Measurements from ENCODE around the gene ZNF536.
"Not testable (repeated sequence)": the region's sequence is repeated elsewhere in the genome, so short reads cannot be mapped to it uniquely, and the experiment has no call there.

The ZNF536 gene

DNA sequence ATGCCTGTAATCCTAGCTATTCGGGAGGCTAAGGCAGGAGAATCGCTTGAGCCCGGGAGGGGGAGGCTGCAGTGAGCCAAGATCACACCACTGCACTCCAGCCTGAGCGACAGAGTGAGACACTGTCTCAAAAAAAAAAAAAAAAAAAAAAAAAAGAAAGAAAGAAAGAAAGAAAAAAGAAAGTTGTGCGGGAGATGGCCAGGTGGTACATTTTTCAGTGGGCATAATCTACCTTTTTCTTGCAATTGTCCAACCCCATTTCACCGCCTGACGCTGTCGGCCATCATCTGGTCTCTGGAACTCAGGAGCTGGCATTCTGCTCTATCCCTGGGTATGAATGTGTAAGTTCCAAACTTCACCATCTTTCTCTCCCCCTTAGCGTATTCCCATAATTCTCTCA is 73.9 kb downstream of the ZNF536 start:
- not testable (repeated sequence) for DNase-seq (ENCODE audit: low read depth in 2 of 2)

DNA sequence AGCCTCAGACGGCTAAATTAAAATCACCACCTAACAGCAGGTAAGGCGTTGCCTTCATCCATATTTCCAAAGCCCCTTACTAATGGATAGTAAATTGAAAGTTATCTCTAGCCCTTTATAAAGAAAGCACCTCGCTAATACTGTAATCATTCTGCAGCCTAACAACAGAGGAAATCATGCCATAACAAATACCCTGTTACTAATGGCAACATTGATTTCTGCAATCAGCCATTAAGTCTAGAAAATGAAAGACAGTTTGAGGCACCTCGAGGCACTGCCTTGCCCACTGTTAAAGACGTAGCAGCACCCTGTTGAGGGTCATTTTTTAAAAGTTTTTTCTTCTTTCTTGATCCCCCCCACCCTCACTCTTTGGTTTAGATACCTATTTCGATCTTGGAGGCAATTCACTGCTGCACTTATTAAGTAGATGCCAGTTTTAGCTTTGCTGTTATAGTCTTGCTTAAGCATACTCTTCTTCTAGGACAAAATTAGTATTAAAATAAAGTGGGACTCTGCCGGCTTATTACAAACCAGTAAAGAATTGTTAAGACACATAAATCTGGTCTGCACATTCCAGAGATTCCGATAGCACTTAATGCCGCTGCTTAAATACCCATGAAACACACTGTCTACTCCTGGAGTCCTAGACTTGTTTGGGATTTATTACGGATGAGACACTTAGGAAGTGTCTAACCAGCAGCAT is 74.8 kb downstream of the ZNF536 start:
- DNase-seq (ENCODE audit: low read depth in 2 of 2): no peak

GRCh38 chr19:30447553-30447870 is 75.3 kb downstream of the ZNF536 start:
- DNase-seq (ENCODE audit: low read depth in 2 of 2): no peak

DNA sequence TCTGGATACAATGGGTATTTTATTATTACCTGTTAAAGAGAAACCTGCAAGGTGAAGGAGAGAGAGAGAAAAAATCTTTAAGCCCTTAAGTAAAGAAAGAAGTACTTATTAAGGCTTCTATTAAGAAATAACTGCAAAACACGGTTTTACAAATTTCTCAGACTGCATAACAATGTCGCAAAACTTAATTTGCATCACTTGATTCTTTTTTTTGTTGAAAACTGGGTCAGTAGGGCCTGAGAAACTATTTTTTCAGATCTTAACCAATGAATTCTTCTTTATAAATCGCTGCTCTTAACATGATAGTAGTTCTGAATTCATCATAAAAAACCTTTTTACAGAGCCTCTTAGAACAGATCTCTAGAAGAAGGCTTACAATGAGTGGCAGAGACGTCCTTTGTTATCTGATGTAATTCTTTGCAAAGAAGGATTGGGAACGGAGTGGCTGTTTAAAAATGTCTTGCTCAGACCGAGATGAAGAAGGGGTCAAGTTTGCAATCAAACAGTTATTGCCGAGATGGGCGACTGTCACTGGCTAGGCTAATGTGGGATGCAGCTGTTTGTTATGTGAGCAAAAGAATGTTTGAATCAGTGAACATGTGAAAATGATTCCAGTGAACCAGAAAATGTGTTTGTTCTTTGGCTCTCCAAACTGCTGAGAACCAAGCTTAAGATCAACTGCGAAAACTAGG is 76.3 kb downstream of the ZNF536 start:
- no peak for DNase-seq (ENCODE audit: low read depth in 2 of 2)

DNA sequence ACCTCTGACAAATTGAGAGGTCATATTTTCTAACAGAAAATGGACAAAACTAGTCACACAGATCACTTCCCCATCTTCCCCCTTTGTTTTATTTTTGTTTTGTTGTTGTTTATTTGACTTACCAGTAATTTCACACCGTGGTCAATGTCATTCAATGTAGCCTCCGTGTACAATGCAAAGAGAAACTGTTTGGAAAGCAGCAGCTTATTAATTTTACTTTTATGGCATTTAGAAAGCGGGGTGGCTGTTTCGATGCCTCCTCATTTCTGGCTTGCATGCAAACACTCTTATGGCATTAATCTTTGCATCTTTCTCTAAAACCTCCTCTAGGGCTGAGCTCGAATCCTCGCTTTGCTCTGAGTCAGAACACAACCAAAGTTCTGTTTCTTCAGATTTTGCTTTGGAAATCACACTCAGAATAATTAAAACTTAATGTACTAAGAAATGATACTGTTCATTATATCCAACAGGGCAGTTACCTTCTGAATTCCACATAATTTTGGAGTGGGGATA is 77.0 kb downstream of the ZNF536 start:
- no peak for DNase-seq (ENCODE audit: low read depth in 2 of 2)

GRCh38 chr19:30449673-30450072 is 77.5 kb downstream of the ZNF536 start:
- no peak for DNase-seq (ENCODE audit: low read depth in 2 of 2)

DNA sequence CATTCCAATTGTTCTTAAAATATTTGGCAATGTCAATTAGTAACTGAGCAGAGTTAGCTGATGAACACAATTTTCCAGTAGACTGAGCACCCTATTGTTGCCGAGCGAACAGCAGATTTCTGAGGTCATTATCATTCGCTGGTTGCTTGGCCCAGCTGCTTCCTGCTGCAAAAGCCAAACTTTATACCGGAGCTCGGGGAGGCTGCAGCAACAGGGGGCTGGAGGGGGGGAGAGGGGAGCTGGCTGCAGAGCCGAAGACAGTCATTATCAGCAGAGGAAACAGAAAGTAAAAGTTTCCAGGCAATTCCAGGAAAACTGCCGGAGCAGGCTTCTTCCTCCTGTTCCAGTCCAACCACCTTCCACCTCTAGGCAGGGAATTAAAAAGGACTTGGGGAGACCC is 77.9 kb downstream of the ZNF536 start:
- no peak for DNase-seq (ENCODE audit: low read depth in 2 of 2)

- DNase-seq (ENCODE audit: low read depth in 2 of 2): no peak
Measured at GRCh38 chr19:30450835-30451321, 78.7 kb downstream of the ZNF536 start.

DNA sequence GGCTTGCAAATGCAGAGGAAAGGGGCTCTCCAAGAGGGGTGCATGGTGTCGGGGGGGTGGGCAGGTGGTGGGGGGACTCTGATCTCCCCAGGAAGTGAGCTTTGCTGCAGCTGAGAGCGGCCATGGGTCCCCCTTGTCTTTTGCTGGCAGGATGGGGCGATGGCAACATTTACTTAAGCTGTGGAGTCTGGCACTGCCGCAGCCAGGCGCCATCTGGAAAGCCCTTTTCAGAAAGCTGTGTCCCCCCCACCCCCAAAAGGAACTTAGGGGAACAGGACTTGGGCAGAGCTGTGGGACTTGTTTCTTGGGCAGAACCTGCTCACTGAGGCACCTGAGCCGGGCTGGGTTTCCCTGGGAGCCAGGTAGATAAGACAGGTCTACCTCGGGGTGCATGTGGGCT is 80.7 kb downstream of the ZNF536 start:
- DNase-seq (ENCODE audit: low read depth in 2 of 2): no peak

DNA sequence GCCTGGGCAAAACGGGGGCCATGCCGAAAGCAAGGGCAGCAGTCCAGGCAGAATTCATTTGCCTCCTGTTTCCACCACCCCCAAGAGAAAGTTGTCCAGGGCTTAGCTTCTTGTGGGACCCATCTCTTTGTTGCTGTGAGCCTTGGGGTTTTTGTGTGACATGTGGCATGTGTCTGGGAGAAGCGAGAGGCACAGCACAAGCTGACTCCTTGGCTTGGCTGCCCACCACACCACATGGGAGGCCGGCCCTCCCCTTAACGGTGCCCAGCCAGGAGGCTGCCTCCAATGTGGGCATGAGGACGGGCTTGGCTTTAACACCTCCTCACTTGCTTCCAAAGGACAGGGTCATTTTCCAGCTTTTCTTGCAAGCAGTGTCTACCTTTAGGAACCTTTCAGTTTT is 81.6 kb downstream of the ZNF536 start:
- DNase-seq (ENCODE audit: low read depth in 2 of 2): no peak

GRCh38 chr19:30455881-30456280 is 83.7 kb downstream of the ZNF536 start:
- DNase-seq (ENCODE audit: low read depth in 2 of 2): no peak

DNA sequence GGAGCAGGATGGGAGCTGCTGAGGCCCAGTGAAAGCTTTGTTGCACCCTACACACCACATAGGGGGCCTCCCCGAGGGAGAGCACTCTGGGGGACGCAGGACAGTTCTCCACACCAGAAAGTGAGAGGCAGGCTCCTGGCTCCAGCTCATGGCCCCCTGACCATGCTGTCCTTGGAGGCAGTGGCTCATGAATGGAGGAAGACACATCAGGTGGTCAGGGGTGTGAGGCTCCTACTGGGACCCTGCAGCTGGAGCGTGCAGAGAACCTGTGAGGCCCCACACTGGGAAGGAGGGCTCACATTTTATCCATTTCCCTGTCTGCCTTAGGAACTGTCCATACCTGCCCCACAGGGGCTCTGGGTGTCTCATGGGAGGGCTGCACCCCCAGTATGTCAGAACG is 85.3 kb downstream of the ZNF536 start:
- DNase-seq (ENCODE audit: low read depth in 2 of 2): no peak

GRCh38 chr19:30459859-30460258 is 87.7 kb downstream of the ZNF536 start:
- DNase-seq (ENCODE audit: low read depth in 2 of 2): no peak

DNA sequence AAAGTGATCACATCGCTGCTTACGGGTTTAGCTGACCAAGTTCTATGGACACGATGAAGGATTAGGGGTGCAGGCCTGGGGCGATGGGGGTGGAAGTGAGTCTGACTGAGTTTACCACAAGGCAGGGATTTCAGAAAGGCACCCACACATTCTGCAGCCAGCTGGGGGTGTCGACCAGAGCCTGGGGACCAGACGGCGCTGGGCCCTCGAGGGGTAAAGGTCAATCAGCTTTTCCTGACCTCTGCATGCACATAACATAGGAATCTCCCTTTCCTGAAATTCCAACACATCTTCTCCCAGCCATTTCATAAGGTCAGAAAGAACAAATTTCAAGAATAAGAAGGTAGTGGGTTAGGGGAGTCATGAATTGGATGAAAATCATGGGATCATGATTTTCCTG is 92.0 kb downstream of the ZNF536 start:
- DNase-seq (ENCODE audit: low read depth in 2 of 2): no peak

- DNase-seq (ENCODE audit: low read depth in 2 of 2): not testable (repeated sequence)
Measured at GRCh38 chr19:30466598-30466997, 94.4 kb downstream of the ZNF536 start.

- DNase-seq (ENCODE audit: low read depth in 2 of 2): no peak
Measured at GRCh38 chr19:30467239-30467638, 95.1 kb downstream of the ZNF536 start.

- no peak for DNase-seq (ENCODE audit: low read depth in 2 of 2)
Measured at GRCh38 chr19:30469774-30470173, 97.6 kb downstream of the ZNF536 start.

GRCh38 chr19:30471441-30471840 is 99.3 kb downstream of the ZNF536 start:
- no peak for DNase-seq (ENCODE audit: low read depth in 2 of 2)

- no peak for DNase-seq (ENCODE audit: low read depth in 2 of 2)
Measured at GRCh38 chr19:30473334-30473867, 101.2 kb downstream of the ZNF536 start.

DNA sequence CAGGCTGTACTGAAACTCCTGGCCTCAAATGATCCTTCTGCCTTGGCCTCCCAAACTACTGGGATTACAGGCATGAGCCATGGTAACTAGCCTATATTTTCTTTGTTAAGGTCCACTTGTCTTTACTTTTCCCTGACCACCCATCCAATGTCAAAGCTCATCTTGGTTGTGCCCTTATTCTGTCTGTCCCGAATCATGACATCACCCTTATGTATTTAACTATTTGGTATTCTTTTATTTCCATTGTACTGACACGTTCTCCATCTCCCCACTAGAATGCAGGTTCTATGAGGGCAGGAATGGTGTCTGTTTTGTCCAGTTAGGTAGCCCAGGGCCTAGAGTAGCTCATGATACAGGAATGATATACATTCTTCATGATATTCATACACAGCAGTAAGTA is 104.8 kb downstream of the ZNF536 start:
- DNase-seq (ENCODE audit: low read depth in 2 of 2): no peak

- DNase-seq (ENCODE audit: low read depth in 2 of 2): no peak
Measured at GRCh38 chr19:30479231-30479630, 107.0 kb downstream of the ZNF536 start.

GRCh38 chr19:30480097-30480496 is 107.9 kb downstream of the ZNF536 start:
- DNase-seq (ENCODE audit: low read depth in 2 of 2): no peak

DNA sequence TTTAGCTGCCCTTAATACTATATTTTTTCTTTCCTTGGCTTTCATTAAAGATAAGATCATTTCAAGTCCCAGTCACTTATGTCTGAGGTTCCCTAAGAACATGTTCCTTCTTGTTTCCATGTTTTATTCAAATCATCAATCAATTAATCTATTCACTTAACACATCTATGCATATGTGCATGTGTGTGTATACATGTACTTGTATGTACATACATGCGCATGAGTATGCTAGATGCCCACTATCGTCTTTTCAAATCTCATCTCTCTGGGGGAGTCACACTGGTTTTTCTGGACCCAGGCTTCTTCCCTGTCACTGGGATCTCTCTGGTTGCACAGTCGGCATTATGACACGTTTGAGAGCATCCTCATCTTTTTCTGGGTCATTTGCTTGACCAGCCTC is 108.9 kb downstream of the ZNF536 start:
- no peak for DNase-seq (ENCODE audit: low read depth in 2 of 2)

Measured in stimulated activated CD4-positive, alpha-beta T cell treated with anti-CD3 and anti-CD28 coated beads, Interleukin-15, amount 100 ng/mL, for 48 hours (primary cell).